ENCODE measurements around the gene KRTAP9-7. TPM values are rescaled to one million over a fixed set of nuclear protein-coding genes. Genes with fewer than 3 reads are reported as not detected.

Gene KRTAP9-7
- polyA plus RNA-seq, 1 donor from 2014 or later, result not detected

DNA sequence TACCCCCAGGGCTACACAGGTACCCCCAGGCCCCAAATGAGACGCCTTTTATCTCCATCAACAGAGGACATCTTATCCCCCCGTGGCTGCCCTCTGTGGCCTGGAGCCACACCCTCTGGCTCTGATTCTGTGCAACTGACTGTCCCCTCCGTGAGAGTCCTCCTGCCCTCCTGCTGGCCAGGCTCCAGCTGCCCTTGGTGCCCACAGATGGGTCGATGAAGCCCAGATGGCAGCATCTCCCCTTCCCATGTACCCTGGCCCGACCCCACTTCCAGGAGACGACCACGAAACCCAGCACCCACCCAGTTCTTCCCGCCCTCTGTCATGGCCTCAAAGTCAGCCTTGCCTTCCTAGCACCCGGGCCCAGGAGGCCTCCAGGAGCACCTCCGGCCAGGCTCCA lies 49.6 kb downstream of the KRTAP9-7 start:
- Histone ChIP-seq H4K20me1 (ENCODE audit: insufficient read depth) (no peaks in the 10 kb centered on the region), H3K27me3 (ENCODE audit: insufficient read depth, low read depth, low read length) (no peaks in the 10 kb centered on the region), H2AFZ (ENCODE audit: low read depth, low read length) (no peak overlapping the region), H3K4me3 (ENCODE audit: low read length) (no peak overlapping the region), H3K4me2 (ENCODE audit: low read length) (no peak overlapping the region), H3K9ac (ENCODE audit: low read length) (no peak overlapping the region), H3F3A (ENCODE audit: insufficient read depth, low read length, poor library complexity, severe bottlenecking) (no peaks in the 10 kb centered on the region), H3K36me3 (ENCODE audit: insufficient read depth, low read length) (no peaks in the 10 kb centered on the region), H3K79me2 (replicated peaks; ENCODE audit: insufficient read depth, low read length) (no peaks in the 10 kb centered on the region), H3K9me3 (ENCODE audit: low read length) (no peaks in the 10 kb centered on the region), H3K9me2 (ENCODE audit: insufficient read depth, low read length) (no peaks in the 10 kb centered on the region), H3K27ac (ENCODE audit: low read length) (no peak overlapping the region)
- TF ChIP-seq SMC3 (conservative IDR thresholded peaks at IDR 0.05; ENCODE audit: poor library complexity) (no peak), EP300 (conservative IDR thresholded peaks at IDR 0.05; ENCODE audit: poor library complexity, severe bottlenecking) (no peak), EZH2 (IDR thresholded peaks at IDR 0.05; ENCODE audit: borderline replicate concordance, insufficient read depth, low read length, poor library complexity, severe bottlenecking) (no peak), TAF1 (IDR thresholded peaks at IDR 0.05; ENCODE audit: low read depth) (no peak), POLR2AphosphoS5 (IDR thresholded peaks at IDR 0.05) (no peak), RAD21 (conservative IDR thresholded peaks at IDR 0.05) (no peak), MXI1 (conservative IDR thresholded peaks at IDR 0.05; ENCODE audit: poor library complexity, severe bottlenecking) (no peak)
- TF ChIP-seq, protein P1, sequence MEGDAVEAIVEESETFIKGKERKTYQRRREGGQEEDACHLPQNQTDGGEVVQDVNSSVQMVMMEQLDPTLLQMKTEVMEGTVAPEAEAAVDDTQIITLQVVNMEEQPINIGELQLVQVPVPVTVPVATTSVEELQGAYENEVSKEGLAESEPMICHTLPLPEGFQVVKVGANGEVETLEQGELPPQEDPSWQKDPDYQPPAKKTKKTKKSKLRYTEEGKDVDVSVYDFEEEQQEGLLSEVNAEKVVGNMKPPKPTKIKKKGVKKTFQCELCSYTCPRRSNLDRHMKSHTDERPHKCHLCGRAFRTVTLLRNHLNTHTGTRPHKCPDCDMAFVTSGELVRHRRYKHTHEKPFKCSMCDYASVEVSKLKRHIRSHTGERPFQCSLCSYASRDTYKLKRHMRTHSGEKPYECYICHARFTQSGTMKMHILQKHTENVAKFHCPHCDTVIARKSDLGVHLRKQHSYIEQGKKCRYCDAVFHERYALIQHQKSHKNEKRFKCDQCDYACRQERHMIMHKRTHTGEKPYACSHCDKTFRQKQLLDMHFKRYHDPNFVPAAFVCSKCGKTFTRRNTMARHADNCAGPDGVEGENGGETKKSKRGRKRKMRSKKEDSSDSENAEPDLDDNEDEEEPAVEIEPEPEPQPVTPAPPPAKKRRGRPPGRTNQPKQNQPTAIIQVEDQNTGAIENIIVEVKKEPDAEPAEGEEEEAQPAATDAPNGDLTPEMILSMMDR (IDR thresholded peaks at IDR 0.05; ENCODE audit: poor library complexity, severe bottlenecking), result no peak
- TF ChIP-seq, protein P2, sequence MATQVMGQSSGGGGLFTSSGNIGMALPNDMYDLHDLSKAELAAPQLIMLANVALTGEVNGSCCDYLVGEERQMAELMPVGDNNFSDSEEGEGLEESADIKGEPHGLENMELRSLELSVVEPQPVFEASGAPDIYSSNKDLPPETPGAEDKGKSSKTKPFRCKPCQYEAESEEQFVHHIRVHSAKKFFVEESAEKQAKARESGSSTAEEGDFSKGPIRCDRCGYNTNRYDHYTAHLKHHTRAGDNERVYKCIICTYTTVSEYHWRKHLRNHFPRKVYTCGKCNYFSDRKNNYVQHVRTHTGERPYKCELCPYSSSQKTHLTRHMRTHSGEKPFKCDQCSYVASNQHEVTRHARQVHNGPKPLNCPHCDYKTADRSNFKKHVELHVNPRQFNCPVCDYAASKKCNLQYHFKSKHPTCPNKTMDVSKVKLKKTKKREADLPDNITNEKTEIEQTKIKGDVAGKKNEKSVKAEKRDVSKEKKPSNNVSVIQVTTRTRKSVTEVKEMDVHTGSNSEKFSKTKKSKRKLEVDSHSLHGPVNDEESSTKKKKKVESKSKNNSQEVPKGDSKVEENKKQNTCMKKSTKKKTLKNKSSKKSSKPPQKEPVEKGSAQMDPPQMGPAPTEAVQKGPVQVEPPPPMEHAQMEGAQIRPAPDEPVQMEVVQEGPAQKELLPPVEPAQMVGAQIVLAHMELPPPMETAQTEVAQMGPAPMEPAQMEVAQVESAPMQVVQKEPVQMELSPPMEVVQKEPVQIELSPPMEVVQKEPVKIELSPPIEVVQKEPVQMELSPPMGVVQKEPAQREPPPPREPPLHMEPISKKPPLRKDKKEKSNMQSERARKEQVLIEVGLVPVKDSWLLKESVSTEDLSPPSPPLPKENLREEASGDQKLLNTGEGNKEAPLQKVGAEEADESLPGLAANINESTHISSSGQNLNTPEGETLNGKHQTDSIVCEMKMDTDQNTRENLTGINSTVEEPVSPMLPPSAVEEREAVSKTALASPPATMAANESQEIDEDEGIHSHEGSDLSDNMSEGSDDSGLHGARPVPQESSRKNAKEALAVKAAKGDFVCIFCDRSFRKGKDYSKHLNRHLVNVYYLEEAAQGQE (IDR thresholded peaks at IDR 0.05; ENCODE audit: borderline replicate concordance), result no peak

DNA sequence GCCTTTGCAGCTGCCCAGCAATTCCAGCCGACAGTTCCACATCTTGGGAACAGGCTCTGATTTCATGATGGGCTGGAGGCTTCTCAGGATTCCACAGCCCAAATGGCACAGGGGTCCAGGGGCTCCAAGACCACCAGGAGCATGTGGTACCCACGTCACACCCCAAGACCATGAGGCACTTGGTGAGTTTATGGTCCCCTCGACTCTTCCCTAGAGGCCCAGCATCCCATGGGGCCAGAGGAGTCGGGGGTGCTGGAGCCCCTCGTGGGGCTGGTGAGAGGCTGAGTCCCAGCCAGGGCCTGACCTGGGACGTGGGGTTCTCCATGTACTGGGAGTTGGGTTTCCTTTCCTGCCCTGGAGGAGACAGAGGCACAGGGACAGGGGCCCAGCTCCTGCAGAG lies 50.1 kb downstream of the KRTAP9-7 start:
- H3K4me3 ChIP-seq (ENCODE audit: low read length), result no peak overlapping the region
- H3K9ac ChIP-seq (ENCODE audit: low read length), result no peak overlapping the region
- no peaks in the 10 kb centered on the region for H3K9me2 ChIP-seq (ENCODE audit: insufficient read depth, low read length)
- no peak overlapping the region for H3K4me2 ChIP-seq (ENCODE audit: low read length)
- H3K9me3 ChIP-seq (ENCODE audit: low read length), result no peaks in the 10 kb centered on the region
- TF ChIP-seq, protein P1 (IDR thresholded peaks at IDR 0.05; ENCODE audit: poor library complexity, severe bottlenecking), result no peak
- TF ChIP-seq RAD21 (conservative IDR thresholded peaks at IDR 0.05) (no peak), EZH2 (IDR thresholded peaks at IDR 0.05; ENCODE audit: borderline replicate concordance, insufficient read depth, low read length, poor library complexity, severe bottlenecking) (no peak), SMC3 (conservative IDR thresholded peaks at IDR 0.05; ENCODE audit: poor library complexity) (no peak), TAF1 (IDR thresholded peaks at IDR 0.05; ENCODE audit: low read depth) (no peak), EP300 (conservative IDR thresholded peaks at IDR 0.05; ENCODE audit: poor library complexity, severe bottlenecking) (no peak), MXI1 (conservative IDR thresholded peaks at IDR 0.05; ENCODE audit: poor library complexity, severe bottlenecking) (no peak), POLR2AphosphoS5 (IDR thresholded peaks at IDR 0.05) (no peak)
- TF ChIP-seq, protein P2 (IDR thresholded peaks at IDR 0.05; ENCODE audit: borderline replicate concordance), result no peak
- H3F3A ChIP-seq (ENCODE audit: insufficient read depth, low read length, poor library complexity, severe bottlenecking), result no peaks in the 10 kb centered on the region
- no peaks in the 10 kb centered on the region for H3K36me3 ChIP-seq (ENCODE audit: insufficient read depth, low read length)
- H4K20me1 ChIP-seq (ENCODE audit: insufficient read depth), result no peaks in the 10 kb centered on the region
- no peaks in the 10 kb centered on the region for H3K79me2 ChIP-seq (replicated peaks; ENCODE audit: insufficient read depth, low read length)
- no peak overlapping the region for H3K27ac ChIP-seq (ENCODE audit: low read length)
- H2AFZ ChIP-seq (ENCODE audit: low read depth, low read length), result no peak overlapping the region
- no peaks in the 10 kb centered on the region for H3K27me3 ChIP-seq (ENCODE audit: insufficient read depth, low read depth, low read length)
